Suprapubic skin (tissue), 3 donors: ENCODE data around the gene MIPOL1.

ENCODE experiments used
- POLR2AphosphoS5 ChIP-seq, 3 donors: sonication (generic); formaldehyde crosslinking; IDR thresholded peaks; one replicate each; pipeline ENCODE4 v1.6.1; 2017; ENCODE audit warnings: antibody characterized with exemption in 3 of 3
- TF ChIP-seq, protein P1 (sequence below), 2 donors: fragments of 200-600 bp in 1 of 2; fragments of 450-650 bp in 1 of 2; sonication (generic) in 1 of 2; IDR thresholded peaks; one replicate each; pipeline ENCODE4 v1.5.1; 2016 to 2019; ENCODE audit warnings: antibody characterized with exemption in 2 of 2, mild to moderate bottlenecking in 1 of 2, moderate library complexity in 1 of 2

DNA sequence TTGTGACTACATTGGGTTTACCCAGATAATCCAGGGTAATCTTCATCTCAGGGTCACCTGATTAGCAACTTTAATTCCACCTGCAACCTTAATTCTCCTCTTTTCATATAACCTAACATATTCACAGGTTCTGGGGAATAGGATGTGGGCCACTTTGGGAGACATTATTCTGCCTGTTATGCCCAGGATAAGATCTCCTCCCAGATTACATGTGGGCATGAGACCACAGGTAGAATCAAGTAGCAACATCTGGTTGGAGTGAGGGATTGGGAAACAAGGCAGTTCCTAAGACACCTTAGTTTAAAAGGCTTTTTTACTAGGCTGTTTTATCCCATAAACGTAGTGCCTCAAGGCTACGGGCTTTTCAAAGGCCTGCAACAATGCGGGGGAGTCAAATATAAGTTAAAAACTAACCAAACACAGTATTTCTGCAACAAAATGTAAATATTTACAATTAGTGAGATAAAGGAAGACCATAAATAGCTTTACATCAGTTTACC is 215.8 kb downstream of the MIPOL1 start:
- TF ChIP-seq, protein P1, sequence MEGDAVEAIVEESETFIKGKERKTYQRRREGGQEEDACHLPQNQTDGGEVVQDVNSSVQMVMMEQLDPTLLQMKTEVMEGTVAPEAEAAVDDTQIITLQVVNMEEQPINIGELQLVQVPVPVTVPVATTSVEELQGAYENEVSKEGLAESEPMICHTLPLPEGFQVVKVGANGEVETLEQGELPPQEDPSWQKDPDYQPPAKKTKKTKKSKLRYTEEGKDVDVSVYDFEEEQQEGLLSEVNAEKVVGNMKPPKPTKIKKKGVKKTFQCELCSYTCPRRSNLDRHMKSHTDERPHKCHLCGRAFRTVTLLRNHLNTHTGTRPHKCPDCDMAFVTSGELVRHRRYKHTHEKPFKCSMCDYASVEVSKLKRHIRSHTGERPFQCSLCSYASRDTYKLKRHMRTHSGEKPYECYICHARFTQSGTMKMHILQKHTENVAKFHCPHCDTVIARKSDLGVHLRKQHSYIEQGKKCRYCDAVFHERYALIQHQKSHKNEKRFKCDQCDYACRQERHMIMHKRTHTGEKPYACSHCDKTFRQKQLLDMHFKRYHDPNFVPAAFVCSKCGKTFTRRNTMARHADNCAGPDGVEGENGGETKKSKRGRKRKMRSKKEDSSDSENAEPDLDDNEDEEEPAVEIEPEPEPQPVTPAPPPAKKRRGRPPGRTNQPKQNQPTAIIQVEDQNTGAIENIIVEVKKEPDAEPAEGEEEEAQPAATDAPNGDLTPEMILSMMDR (IDR thresholded peaks at IDR 0.05) = no peak
- no peak for TF ChIP-seq POLR2AphosphoS5 (IDR thresholded peaks at IDR 0.05)
